ENCODE data around the gene FGFR1OP2.

- TF ChIP-seq CTCF (IDR thresholded peaks at IDR 0.05), result no peak
- TF ChIP-seq EZH2phosphoT487 (IDR thresholded peaks at IDR 0.05), result no peak
Measured at GRCh38 chr12:26918321-26919215, 19.7 kb upstream of the FGFR1OP2 start.
